ENCODE data around the gene PER1. TPM values are rescaled to one million over a fixed set of nuclear protein-coding genes. Genes with fewer than 3 reads are reported as not detected.

The PER1 gene
- total RNA-seq, 2 experiments from 2014 or later = 15.4 to 48.0 TPM

DNA sequence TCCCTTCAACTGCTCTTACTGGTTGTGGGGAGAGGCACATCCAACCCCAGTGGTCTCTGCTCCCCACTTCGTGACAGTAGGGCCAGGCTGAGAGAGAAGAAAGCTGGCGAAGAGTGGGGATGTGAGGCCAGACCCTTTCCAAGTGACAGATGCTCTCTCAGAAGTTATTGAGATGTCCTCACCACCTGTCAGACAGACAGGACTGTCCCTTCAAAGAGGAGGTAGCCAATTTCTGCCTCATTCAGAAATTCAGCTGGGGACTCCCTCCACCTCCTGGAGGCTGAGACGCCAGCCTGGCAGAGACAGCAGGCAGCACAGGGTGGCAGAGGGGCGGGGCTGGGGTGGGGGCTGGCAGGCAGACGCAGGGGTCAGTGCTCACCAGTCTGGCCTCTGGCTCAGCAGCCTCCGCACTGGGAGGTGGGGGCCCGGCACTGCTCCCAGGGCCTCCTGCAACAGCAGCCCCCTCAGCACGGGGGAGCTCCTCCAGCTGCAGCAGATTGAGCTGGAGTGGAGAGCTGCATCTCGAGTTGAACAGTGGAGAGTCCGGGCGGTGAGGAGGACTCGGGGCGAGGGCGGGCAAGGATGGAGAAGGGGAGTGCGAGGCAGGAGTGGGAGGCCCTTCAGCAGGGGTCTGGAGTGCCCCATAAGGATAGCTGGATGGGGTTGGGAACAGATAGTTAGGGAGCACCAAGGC, 9.2 kb downstream of the PER1 start:
- no peak overlapping the region for H3K4me2 ChIP-seq (ENCODE audit: low read length)
- no peak for DNase-seq (ENCODE audit: low spot score)
- no peaks in the 10 kb centered on the region for H3K9me2 ChIP-seq (ENCODE audit: insufficient read depth, low read length)
- CTCF ChIA-PET (ENCODE audit: unreplicated experiment) = interaction anchor here (1.3 kb wide), 1 partner anchor 16 kb away, joined by 5 read pairs; no protein-coding TSS in a partner anchor
- H3K9me3 ChIP-seq (ENCODE audit: low read length) = no peaks in the 10 kb centered on the region
- H2AFZ ChIP-seq (ENCODE audit: low read length) = no peak overlapping the region
- H3K4me1 ChIP-seq (ENCODE audit: insufficient read depth, low read length, poor library complexity, severe bottlenecking) = peaks cover 9% of the 10 kb centered on the region
- POLR2A ChIA-PET = interaction anchor here (0.6 kb wide), 1 partner anchor 297 kb away, joined by 4 read pairs; no protein-coding TSS in a partner anchor
- intact Hi-C loops (cut with micrococcal nuclease; ENCODE audit: unreplicated experiment) = no loop called here
- no peak overlapping the region for H3K27ac ChIP-seq (ENCODE audit: low read depth, low read length, poor library complexity, severe bottlenecking)
- H4K20me1 ChIP-seq (ENCODE audit: insufficient read depth, low read length) = no peaks in the 10 kb centered on the region
- no peak overlapping the region for H3K4me3 ChIP-seq (ENCODE audit: low read depth, low read length, poor library complexity, severe bottlenecking)
- no TSS peak for BruUV-seq (replicated peaks)
- TF ChIP-seq, protein P1, sequence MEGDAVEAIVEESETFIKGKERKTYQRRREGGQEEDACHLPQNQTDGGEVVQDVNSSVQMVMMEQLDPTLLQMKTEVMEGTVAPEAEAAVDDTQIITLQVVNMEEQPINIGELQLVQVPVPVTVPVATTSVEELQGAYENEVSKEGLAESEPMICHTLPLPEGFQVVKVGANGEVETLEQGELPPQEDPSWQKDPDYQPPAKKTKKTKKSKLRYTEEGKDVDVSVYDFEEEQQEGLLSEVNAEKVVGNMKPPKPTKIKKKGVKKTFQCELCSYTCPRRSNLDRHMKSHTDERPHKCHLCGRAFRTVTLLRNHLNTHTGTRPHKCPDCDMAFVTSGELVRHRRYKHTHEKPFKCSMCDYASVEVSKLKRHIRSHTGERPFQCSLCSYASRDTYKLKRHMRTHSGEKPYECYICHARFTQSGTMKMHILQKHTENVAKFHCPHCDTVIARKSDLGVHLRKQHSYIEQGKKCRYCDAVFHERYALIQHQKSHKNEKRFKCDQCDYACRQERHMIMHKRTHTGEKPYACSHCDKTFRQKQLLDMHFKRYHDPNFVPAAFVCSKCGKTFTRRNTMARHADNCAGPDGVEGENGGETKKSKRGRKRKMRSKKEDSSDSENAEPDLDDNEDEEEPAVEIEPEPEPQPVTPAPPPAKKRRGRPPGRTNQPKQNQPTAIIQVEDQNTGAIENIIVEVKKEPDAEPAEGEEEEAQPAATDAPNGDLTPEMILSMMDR (conservative IDR thresholded peaks at IDR 0.05; ENCODE audit: low read length) = no peak
- TF ChIP-seq EZH2phosphoT487 (IDR thresholded peaks at IDR 0.05; ENCODE audit: borderline replicate concordance, low read depth, low read length) = no peak
- no peaks in the 10 kb centered on the region for H3K79me2 ChIP-seq (ENCODE audit: insufficient read depth, low read depth, low read length)
- H3K36me3 ChIP-seq (ENCODE audit: insufficient read depth, low read length) = peaks cover 66% of the 10 kb centered on the region

DNA sequence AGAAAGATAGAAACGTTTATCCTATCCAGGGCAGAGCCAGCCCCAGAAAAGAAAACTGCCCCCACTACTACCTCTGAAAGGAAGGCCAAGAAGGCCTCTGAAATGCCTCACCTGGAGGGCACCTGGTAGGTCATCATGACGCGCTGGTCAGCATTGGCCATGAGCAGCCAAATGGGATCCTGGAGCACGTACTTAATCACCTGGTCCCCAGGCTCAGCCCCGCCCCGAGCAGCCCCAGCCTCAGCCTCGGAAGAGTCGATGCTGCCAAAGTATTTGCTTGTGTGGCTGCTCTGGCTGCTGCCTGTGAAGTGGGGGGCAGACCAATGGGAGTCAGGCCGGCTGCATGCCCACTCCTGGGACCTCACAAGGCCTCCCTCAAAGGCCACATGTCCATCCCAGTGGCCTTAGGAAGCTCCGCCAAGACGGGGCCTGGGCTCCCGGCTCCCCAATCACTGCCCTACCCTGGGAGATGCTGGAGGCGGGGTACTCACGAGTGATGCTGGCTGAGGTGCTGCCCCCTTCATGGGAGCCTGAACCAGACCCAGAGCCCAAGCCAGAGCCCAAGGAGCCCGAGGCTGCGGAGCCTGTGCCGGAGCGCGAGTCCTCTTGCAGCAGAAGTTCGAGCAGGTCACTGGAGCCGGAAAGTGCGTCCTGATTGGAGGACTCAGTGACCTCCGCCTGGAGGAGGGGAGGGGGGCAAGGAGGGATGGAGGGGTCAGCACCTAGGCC, 9.9 kb downstream of the PER1 start:
- H3K79me2 ChIP-seq (ENCODE audit: insufficient read depth, low read depth, low read length) = no peaks in the 10 kb centered on the region
- H3K36me3 ChIP-seq (ENCODE audit: insufficient read depth, low read length) = peaks cover 59% of the 10 kb centered on the region
- H2AFZ ChIP-seq (ENCODE audit: low read length) = no peak overlapping the region
- no peaks in the 10 kb centered on the region for H4K20me1 ChIP-seq (ENCODE audit: insufficient read depth, low read length)
- intact Hi-C loops (cut with micrococcal nuclease; ENCODE audit: unreplicated experiment) = no loop called here
- H3K27ac ChIP-seq (ENCODE audit: low read depth, low read length, poor library complexity, severe bottlenecking) = no peak overlapping the region
- CTCF ChIA-PET (ENCODE audit: unreplicated experiment) = no interaction called here
- H3K4me2 ChIP-seq (ENCODE audit: low read length) = no peak overlapping the region
- no peak for DNase-seq (ENCODE audit: low spot score)
- H3K4me1 ChIP-seq (ENCODE audit: insufficient read depth, low read length, poor library complexity, severe bottlenecking) = peaks cover 16% of the 10 kb centered on the region
- POLR2A ChIA-PET = no interaction called here
- H3K9me3 ChIP-seq (ENCODE audit: low read length) = no peaks in the 10 kb centered on the region
- BruUV-seq (replicated peaks) = no TSS peak
- H3K4me3 ChIP-seq (ENCODE audit: low read depth, low read length, poor library complexity, severe bottlenecking) = no peak overlapping the region
- TF ChIP-seq, protein P1 (conservative IDR thresholded peaks at IDR 0.05; ENCODE audit: low read length) = no peak
- TF ChIP-seq EZH2phosphoT487 (IDR thresholded peaks at IDR 0.05; ENCODE audit: borderline replicate concordance, low read depth, low read length) = no peak
- H3K9me2 ChIP-seq (ENCODE audit: insufficient read depth, low read length) = no peaks in the 10 kb centered on the region

GRCh38 chr17:8141741-8142140, 10.5 kb downstream of the PER1 start:
- H4K20me1 ChIP-seq (ENCODE audit: insufficient read depth, low read length) = no peaks in the 10 kb centered on the region
- H3K4me3 ChIP-seq (ENCODE audit: low read depth, low read length, poor library complexity, severe bottlenecking) = no peak overlapping the region
- H3K36me3 ChIP-seq (ENCODE audit: insufficient read depth, low read length) = peaks cover 54% of the 10 kb centered on the region
- intact Hi-C loops (cut with micrococcal nuclease; ENCODE audit: unreplicated experiment) = no loop called here
- no peak for TF ChIP-seq EZH2phosphoT487 (IDR thresholded peaks at IDR 0.05; ENCODE audit: borderline replicate concordance, low read depth, low read length)
- TF ChIP-seq, protein P1 (conservative IDR thresholded peaks at IDR 0.05; ENCODE audit: low read length) = no peak
- DNase-seq (ENCODE audit: low spot score) = no peak
- no peak overlapping the region for H3K4me2 ChIP-seq (ENCODE audit: low read length)
- H3K9me2 ChIP-seq (ENCODE audit: insufficient read depth, low read length) = no peaks in the 10 kb centered on the region
- H3K27ac ChIP-seq (ENCODE audit: low read depth, low read length, poor library complexity, severe bottlenecking) = no peak overlapping the region
- H2AFZ ChIP-seq (ENCODE audit: low read length) = no peak overlapping the region
- ChIA-PET POLR2A (interaction anchor here (0.8 to 1.4 kb wide), 2 partner anchors 9 kb away, joined by 3 to 4 read pairs; no protein-coding TSS in a partner anchor), CTCF (ENCODE audit: unreplicated experiment) (no interaction called here)
- H3K9me3 ChIP-seq (ENCODE audit: low read length) = no peaks in the 10 kb centered on the region
- H3K79me2 ChIP-seq (ENCODE audit: insufficient read depth, low read depth, low read length) = no peaks in the 10 kb centered on the region
- peaks cover 18% of the 10 kb centered on the region for H3K4me1 ChIP-seq (ENCODE audit: insufficient read depth, low read length, poor library complexity, severe bottlenecking)
- BruUV-seq (replicated peaks) = no TSS peak
